Sigmoid colon (tissue), 4 donors: Measurements from ENCODE around the gene TMBIM1.

Source experiments
- POLR2A ChIP-seq, 2 donors: fragments of 450-650 bp; IDR thresholded peaks; one replicate each; pipeline ENCODE4 v1.6.1; 2016; ENCODE audit warnings: antibody characterized with exemption in 2 of 2, mild to moderate bottlenecking in 2 of 2, moderate library complexity in 2 of 2
- POLR2AphosphoS5 ChIP-seq, 4 donors: sonication (generic); formaldehyde crosslinking; IDR thresholded peaks; one replicate each; pipeline ENCODE4 v1.6.1; 2017; ENCODE audit warnings: antibody characterized with exemption in 4 of 4
- TF ChIP-seq, protein P1 (sequence below), 4 experiments: fragments of 450-650 bp in 3 of 4; fragments of 200-600 bp in 1 of 4; IDR thresholded peaks; one replicate each; pipeline ENCODE4 v1.5.1; 2016 to 2019; ENCODE audit warnings: antibody characterized with exemption in 4 of 4, mild to moderate bottlenecking in 3 of 4, moderate library complexity in 2 of 4

DNA sequence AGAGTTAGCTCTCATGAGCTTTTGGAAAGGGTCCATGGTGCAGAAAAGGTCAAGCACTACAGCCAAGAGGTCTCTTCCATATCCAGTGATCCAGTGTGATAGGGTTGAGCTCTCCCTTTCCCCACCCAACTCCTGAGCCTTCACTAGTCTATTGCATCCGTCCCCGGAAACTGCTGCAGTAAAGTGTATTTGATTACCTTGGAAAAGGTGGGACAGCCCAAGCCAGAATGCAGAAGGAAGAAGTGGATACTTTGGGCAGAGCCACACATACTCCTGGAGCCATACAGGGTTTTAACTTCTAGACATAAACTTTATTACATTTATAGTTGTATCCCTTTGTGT, 18.4 kb downstream of the TMBIM1 start:
- TF ChIP-seq, protein P1, sequence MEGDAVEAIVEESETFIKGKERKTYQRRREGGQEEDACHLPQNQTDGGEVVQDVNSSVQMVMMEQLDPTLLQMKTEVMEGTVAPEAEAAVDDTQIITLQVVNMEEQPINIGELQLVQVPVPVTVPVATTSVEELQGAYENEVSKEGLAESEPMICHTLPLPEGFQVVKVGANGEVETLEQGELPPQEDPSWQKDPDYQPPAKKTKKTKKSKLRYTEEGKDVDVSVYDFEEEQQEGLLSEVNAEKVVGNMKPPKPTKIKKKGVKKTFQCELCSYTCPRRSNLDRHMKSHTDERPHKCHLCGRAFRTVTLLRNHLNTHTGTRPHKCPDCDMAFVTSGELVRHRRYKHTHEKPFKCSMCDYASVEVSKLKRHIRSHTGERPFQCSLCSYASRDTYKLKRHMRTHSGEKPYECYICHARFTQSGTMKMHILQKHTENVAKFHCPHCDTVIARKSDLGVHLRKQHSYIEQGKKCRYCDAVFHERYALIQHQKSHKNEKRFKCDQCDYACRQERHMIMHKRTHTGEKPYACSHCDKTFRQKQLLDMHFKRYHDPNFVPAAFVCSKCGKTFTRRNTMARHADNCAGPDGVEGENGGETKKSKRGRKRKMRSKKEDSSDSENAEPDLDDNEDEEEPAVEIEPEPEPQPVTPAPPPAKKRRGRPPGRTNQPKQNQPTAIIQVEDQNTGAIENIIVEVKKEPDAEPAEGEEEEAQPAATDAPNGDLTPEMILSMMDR (IDR thresholded peaks at IDR 0.05): no peak
- TF ChIP-seq POLR2A (IDR thresholded peaks at IDR 0.05) (peak in 1 of 2 donors; percentile 32), POLR2AphosphoS5 (IDR thresholded peaks at IDR 0.05) (no peak)
